Activated CD4-positive, CD25-positive, alpha-beta regulatory T cell treated with anti-CD3 and anti-CD28 coated beads, Interleukin-2, amount 50 U/mL, for 24 hours (primary cell): ENCODE measurements around the gene TINAG.
"Not testable (repeated sequence)": the region's sequence is repeated elsewhere in the genome, so short reads cannot be mapped to it uniquely, and the experiment has no call there.

Source experiments
- ATAC-seq, 2 donors: fragments of 150-1000 bp; cut with Tn5 transposase; one replicate each; pipeline ENCODE4 v1.10.0; 2021; ENCODE audit warnings: mild to moderate bottlenecking in 1 of 2, moderate library complexity in 1 of 2

TINAG gene

DNA sequence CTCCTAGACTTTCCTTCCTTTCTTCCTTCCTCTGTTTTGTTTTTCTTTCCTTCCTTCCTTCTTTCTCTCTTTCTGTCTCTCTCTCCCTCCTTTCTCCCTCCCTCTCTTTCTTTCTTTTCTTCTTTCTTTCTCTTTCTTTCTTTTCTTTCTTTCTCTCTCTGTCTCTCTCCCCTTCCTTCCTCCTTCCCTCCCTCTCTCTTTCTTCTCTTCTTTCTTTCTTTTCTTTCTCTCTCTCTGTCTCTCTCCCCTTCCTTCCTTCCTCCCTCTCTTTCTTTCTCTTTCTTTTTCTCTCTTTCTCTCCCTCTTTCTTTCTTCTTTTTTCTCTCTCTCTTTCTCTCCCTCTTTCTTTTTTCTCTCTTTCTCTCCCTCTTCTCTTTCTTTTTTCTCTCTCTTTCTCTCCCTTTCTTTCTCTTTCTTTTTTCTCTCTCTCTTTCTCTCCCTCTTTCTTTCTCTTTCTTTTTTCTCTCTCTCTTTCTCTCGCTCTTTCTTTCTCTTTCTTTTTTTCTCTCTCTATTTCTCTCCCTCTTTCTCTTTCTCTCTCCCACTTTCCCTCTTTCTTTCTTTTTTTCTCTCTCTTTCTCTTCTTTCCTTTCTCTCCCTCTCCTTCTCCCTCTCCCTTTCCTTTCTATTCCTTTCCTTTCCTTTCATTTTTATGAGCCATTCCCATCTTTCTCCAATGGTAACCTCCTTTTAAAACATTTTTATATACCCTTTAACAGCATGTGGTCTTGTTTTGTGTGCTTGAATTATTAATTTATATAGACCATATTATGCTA lies 2.3 kb downstream of the TINAG start:
- no peak for ATAC-seq

DNA sequence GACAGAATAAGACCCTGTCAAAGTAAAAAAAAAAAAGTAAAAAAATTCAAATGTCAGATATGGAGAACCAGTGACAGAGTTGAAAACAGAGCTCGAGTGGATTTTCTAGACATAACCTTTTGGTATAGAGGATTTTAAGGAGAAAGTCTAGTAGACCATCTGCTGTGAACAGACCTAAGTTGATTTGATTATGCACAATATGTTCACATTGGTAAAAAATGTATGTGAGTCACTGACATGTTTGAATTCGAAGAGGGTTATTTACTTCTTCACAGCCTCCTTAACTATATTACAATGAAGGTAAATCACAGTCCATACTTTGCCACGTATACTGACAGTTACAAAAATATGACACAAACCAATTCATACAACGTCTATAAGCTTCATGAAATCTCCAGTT lies 7.4 kb downstream of the TINAG start:
- ATAC-seq, result no peak

DNA sequence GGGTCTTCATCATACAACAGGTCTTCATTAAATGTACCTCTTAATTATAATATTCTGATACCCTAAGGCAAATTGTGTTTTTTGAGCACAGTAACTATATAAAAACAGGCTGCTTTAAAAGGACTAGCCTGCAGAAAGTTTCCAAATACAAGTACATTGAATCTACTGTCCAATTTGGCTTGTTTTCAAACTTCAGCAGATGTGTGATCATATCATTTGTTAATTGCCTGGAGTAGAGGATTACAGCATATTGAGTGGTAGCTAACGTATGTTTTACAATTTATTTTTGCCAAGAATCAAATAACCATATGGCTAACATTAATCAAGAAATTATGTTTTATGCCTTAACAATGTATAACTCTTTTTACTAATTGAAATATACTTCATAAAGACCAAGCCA lies 12.6 kb downstream of the TINAG start:
- no peak for ATAC-seq

GRCh38 chr6:54327631-54328030 lies 19.4 kb downstream of the TINAG start:
- ATAC-seq, result no peak

DNA sequence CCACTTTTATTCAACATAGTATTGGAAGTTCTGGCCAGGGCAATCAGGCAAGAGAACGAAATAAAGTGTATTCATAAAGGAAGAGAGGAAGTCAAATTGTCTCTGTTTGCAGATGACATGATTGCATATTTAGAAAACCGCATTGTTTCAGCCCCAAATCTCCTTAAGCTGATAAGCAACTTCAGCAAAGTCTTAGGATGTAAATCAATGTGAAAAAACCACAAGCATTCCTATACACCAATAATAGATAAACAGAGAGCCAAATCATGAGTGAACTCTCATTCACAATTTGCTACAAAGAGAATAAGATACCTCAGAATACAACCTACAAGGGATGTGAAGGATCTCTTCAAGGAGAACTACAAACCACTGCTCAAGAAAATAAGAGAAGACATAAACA lies 23.3 kb downstream of the TINAG start:
- ATAC-seq, result not testable (repeated sequence)

GRCh38 chr6:54335871-54336270 lies 27.6 kb downstream of the TINAG start:
- ATAC-seq, result no peak

- no peak for ATAC-seq
These were observed 45.7 kb downstream of the TINAG start for GRCh38 chr6:54353975-54354374.

DNA sequence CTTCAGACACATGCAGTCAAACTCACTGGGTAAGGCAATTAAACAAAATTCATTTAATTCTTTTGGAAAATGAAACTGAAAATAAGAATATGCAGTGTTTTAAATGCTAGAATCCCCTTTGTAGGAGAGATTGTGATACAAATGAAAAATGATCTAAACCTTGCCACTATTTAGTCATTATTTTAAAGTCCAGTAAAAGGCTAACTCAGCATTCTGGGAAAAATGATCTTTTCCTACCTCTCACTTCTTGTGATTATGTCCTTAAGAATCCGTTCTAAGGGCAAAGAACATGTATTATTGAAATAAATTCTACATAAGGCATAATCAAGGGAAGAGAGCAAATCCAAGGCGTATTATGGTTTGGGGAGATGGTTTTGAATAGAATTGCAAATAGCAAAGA lies 46.4 kb downstream of the TINAG start:
- ATAC-seq, result no peak

DNA sequence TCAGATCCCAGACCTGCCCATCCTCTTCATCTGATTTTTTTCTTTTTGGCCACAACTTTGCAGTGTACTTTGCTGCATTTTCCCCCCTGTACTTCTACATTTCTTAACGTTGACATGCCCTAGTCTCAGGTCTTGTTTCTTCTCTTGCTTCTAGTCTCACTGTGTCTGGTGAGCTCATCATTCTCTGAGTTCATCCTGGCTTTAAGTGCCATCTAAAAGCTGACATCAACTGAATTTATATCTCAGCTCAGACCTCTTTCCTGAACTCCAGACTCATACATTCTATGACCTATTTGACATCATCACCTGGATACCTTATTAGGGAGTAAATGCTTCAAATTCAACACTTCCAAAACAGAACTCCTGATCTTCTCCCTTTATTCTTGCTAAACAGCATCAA lies 48.9 kb downstream of the TINAG start:
- no peak for ATAC-seq

DNA sequence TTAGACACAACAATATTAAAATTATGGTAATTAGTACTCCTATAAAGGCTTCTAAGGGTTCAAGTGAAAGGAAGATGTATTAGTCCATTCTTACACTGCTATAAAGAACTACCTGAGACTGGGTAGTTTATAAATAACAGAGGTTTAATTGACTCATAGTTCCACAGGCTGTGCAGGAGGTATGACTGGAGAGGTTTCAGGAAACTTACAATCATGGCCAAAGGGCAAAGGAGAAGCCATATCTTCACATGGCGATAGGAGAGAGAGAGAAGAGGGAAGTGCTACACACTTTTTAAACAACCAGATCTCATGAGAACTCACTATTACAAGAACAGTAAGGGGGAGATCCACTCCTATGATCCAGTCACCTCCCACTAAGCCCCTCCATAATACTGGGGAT lies 52.9 kb downstream of the TINAG start:
- no peak for ATAC-seq

DNA sequence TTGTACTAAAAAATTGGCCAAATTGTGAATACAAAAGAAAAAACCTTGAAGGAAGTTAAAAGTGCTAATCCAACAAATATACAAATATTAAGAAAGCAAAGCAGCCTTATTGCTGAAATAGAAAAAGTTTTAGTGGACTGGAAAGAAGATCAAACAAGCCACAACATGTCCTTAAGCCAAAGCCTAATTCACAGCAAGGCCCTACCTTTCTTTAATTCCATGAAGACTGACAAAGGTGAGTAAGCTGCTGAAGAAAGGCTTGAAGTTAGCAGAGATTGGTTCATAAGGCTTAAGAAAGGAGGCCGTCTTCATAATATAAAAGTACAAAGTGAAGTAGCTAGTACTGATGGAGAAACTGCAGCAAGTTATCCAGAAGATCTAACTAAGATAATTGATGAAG lies 53.5 kb downstream of the TINAG start:
- ATAC-seq, result no peak

GRCh38 chr6:54366667-54367327 lies 58.6 kb downstream of the TINAG start:
- ATAC-seq, result no peak

GRCh38 chr6:54377776-54378175 lies 69.5 kb downstream of the TINAG start:
- no peak for ATAC-seq

DNA sequence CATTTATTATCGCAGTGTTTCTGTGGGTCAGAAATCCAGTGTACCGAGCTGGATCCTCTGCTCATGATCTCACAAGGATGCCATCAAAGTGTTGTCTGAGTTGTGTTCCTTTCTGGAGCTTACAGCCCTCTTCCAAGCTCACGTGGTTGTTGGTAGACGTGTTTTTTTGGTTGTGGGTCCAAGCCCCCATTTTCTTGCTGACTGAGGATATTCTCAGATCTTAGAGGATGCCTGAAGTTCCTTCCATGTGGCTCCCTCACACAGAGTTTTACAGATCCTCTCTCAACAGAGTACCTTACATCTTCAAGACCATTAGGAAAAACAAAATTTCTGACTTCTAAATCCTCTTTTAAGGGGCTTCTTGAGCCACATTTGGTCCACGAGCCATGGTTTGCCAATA lies 78.1 kb downstream of the TINAG start:
- ATAC-seq, result no peak

DNA sequence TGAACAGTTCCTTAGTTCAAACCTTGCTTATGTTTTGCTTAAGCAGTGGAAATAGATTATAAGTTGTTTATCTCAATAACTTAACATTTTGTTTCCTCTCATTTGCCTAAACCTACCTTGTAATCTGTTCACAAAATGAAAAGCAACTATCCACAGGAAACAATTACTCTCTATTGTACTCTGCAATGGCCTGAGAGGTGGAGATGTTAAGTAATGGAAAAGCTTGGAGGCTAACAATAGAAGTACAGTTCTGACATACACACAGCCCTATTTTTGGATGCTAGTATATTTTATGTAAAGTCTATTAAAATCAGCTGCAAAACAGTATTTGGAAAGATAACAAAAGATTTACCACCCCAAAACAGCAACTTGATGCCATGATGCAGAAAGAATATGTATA lies 82.1 kb downstream of the TINAG start:
- no peak for ATAC-seq

DNA sequence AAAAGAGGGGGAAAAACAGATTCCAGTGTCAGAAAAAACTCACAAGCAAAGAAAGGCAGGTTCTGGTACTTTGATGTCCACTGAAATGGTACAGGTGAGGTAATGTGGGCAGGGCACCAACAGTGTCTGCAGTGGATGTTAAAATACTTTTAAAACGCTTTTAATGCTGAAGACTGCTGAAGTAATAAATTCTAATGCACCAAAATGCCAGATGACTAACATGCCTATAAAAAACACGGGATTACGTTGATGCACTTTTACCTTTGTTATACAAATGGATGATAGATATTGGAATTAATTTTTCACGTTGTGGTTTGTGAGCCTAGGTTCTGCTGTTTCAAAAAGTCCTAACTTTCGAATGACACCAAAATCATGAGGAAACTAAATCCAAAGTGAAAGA lies 83.3 kb downstream of the TINAG start:
- ATAC-seq, result no peak

GRCh38 chr6:54403096-54403495 lies 94.9 kb downstream of the TINAG start:
- no peak for ATAC-seq

DNA sequence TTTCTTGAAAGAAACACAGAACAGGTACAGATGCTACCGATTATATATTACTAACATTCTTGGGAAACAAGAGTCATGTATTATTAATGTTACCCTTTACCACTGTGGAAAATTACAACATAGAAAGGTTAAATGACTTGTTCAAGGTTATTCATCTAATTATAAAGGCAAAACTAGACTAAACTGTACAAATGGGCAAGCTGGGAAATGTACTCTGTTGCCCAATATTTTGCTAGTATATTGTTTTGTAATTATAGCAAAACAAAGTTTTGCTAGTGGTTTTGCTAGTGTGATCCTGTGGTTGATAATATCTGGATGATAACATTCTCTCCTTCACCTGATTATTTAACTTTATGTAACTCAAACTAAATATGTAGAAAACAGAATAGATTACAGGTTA lies 96.5 kb downstream of the TINAG start:
- ATAC-seq, result no peak

- ATAC-seq, result no peak
These were observed 103.5 kb downstream of the TINAG start for GRCh38 chr6:54411767-54412166.

DNA sequence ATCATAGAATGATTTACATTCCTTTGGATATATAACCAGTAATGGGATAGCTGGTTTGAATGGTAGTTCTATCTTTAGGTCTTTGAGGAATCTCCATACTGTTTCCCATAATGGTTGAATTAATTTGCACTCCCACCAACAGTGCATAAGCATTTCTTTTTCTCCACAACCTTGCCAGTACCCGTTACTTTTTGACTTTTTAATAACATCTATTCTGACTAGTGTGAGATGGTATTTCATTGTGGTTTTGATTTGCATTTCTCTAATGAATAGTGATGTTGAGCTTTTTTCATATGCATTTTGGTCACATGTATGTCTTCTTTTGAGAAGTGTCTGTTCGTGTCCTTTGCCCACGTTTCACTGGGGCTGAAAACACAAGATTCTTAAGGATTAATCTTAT lies 107.3 kb downstream of the TINAG start:
- ATAC-seq, result no peak

DNA sequence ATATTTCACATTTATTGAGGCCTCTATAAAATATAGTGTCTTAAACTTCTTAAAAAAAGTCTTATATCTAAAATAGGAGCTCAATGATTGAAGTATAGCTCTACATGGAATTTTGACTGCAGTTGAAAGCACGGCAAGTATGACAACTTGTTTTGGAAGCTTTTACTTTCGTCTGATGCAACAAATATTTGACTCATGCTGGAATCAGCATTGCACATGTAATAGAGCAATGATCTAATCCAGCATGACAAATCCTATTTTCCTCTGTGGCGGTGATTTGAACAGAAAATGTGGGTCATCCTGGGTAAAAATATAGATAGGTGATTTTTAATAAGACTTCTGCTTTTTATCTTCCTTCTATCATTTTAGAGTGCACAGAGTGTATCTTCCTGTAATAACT lies 111.6 kb downstream of the TINAG start:
- ATAC-seq, result no peak

GRCh38 chr6:54426995-54427394 lies 118.8 kb downstream of the TINAG start:
- no peak for ATAC-seq

DNA sequence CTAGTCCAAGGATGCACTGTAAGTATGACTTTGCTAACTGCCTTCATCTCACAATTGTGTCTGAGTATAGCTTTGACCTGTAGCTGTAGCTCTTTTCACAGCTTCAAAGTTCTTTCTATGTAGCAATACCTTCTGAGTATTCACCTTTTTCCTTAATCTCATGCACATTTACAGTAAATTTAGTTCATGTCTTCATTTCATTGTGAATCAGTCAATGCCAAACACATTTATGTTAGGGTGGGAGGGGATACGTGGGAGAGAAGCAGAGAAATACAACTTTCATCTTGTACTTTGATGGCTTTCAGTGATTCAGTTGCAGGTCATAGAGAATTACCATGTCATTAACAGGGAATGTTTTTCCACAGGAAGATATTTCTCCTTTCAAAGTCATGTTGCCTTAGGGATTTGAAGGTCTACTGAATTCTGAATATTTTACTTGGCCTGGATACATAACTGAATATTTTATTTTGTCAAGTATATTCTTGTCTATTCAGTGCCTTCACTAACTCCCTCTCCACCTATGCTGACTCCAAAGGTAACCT lies 119.2 kb downstream of the TINAG start:
- ATAC-seq, result no peak

GRCh38 chr6:54428431-54428830 lies 120.2 kb downstream of the TINAG start:
- ATAC-seq, result no peak
